HG03060 (cell line): ENCODE data around the gene SYTL1.

Source experiments
- ATAC-seq: cut with Tn5 transposase; IDR thresholded peaks from one replicate; pipeline ENCODE4 v1.9.1; 2021; ENCODE audit warnings: low read depth, moderate number of reproducible peaks; ENCODE audit not compliant: unreplicated experiment

SYTL1 gene

DNA sequence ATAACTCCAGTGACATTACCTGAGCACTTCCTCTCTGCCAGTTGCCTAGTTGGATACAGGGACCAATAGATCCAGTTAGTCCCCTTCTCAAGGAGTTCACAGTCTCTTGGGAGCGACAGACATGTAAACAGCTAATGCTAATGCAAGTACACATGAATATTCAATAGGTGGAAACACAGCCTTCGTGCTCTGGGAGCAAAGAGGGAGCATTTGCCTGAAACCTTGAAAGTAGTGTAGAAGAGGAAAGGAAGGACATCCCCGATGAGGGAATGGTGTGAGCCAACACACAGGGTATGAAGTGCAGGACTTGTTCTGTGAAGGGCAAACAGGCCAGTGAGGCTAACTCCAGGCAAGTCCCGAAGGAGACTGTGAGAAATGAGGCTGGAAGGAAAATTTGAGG, 23.7 kb upstream of the SYTL1 start:
- ATAC-seq = no peak

DNA sequence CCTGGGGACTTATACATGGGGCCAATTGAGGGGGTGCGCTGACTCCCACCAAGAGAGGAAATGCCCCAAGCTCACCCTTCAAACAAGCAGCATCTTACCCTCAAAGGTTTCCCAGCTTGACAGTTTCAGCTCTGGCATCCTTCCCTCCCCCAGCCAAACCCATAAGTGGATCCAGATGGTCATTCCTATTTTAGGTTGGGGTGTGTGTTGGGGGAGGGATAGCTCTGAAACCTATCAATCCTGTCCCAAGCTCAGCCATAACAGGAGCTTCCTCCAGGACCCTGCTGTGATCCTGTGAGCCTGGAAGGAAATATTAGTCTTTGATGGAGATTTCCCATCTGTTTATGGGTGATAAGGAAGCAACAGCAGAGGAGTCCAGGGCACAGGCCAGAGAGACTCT, 23.2 kb upstream of the SYTL1 start:
- ATAC-seq = no peak

DNA sequence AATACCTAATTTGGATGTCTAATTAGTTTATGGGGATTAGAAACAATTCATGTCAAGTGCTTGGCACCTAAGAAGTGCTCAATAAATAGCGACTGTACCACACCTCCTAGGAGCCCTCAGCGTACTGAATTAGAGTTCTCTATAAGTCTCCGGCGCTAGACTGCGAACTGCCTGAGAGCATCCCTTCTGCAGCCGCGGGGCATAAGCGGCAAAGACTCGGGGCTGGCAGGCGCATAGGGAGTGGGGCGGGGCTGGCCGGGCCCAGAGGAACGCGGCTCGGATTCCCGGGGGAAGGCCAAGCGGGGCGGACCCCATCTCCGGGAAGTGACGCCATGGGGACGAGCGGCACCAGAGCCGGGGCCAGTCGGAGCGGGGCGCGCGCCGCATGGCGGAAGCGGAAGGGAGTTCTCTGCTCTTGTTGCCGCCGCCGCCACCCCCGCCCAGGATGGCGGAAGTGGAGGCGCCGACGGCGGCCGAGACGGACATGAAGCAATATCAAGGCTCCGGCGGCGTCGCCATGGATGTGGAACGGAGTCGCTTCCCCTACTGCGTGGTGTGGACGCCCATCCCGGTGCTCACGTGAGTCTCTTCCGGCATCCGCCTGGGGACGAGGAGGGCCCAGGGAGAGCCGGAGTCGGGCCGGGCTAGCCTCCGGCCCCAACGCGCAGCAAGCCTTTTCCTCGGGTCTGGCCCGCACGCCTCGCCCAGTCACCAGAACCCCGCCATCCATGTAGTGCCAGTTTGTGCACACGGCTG, 19.8 kb upstream of the SYTL1 start, which contains the start of gene TMEM222:
Gene TMEM222 (plus strand): TSS at position 351 of the 756 bp plus-strand sequence. CDS start 35 bp downstream, at position 386.
- peak; percentile 74 for ATAC-seq

DNA sequence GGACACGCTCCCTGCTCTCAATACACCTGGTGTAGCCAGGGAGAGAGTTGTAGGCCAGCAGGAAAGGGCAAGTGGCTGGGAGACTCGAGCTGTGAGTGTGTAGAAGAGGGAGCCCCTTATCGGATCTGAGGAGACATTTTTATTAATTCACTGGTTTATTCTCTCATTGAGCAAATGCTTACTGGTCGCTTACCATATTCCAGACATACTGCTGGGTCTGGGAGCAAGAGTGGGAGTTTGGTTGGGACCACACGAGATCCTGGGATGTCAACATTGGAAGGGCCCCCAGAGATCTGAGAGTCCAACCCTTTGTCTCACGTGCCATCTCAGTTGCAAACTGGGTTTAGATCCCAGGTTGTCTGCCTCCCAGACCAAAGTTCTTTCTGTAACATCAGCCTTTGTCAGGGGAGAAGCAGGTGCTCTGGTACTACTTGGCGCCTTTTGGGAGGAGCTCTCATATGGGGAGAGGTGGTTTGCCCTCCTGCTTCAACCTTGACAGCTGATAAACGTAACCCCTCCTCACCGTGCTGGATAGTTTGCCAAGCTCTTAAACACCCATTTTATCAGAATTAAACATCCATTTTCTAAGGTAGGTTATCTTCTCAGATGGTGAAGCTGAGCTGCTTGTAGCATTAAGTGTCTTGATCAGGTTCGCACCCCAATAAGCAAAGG, 19.1 kb upstream of the SYTL1 start:
- ATAC-seq = peak; percentile 11

DNA sequence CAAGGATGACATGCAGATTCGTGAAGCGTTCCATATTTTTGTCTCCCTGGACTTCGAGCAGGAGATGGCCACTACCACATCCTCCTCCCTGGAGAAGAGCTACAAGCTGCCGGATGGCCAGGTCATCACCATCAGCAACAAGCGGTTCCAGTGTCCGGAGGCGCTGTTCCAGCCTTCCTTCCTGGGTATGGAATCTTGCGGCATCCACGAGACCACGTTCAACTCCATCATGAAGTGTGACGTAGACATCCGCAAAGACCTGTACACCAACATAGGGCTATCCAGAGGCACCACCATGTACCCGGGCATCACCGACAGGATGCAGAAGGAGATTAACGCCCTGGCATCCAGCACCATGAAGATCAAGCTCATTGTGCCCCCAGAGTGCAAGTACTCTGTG, 16.5 kb upstream of the SYTL1 start:
- no peak for ATAC-seq

GRCh38 chr1:27327964-27328363, 13.9 kb upstream of the SYTL1 start:
- ATAC-seq = no peak

DNA sequence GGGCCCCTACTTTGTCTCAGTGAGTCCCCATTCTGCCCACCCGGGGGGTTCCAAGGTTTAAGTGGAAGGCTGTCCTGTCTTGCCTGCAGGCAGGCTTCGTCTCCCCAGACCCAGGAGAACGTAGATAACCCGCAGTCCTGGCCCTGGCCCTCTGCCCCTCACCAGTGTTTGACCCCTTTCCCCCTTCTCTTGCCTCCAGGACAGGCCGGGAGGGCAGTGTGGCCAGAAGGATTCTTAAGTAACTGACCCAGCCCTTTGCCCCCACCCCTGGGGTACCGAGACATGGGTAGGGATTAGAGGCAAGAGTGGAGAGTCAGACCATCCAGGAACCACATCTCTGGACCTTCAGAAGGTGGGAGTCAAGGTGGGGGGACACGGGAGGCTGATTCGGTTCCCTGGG, 11.0 kb upstream of the SYTL1 start:
- ATAC-seq = no peak

- no peak for ATAC-seq
These were observed 10.4 kb upstream of the SYTL1 start for GRCh38 chr1:27331426-27331825.

- no peak for ATAC-seq
These were observed 9.9 kb upstream of the SYTL1 start for GRCh38 chr1:27331922-27332321.

DNA sequence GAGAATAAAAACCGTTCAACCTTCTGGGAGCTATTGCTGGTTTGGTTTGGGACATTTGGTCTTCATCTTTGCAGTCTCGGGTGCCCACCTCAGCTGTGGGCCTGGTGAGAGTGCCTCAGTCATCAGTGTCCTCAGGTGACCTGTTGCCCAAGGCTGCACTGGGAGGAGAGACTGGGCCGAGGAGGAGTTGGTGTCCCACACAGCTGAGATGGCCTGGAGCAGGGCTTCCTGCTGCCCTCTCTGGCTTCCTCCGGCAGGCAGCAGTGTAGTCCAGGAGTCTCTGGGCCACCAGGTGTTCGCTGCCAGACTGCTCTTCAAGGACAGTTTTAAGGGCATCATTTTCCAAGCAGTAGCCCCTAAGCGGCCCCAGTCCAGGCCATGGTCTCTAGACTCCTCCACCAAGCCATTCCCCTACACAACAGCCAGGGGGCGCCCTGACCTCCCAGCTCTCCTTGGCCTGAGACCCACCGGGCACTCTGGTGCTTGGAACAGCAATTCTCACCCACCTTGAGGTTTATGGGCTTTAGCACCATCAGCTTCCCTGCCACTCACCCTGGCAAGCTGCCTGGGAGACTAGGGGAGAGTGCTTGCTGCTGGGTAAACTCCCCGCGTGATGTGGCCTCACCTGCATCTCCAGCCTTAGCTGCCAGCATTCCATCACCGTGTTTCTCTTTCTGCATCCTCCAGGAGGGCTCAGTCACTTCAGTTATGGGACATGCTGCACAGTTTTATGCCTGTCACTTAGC, 9.1 kb upstream of the SYTL1 start:
- no peak for ATAC-seq

GRCh38 chr1:27333717-27334279, 8.0 kb upstream of the SYTL1 start:
- ATAC-seq = no peak

GRCh38 chr1:27335506-27336422, 6.1 kb upstream of the SYTL1 start:
- ATAC-seq = no peak

DNA sequence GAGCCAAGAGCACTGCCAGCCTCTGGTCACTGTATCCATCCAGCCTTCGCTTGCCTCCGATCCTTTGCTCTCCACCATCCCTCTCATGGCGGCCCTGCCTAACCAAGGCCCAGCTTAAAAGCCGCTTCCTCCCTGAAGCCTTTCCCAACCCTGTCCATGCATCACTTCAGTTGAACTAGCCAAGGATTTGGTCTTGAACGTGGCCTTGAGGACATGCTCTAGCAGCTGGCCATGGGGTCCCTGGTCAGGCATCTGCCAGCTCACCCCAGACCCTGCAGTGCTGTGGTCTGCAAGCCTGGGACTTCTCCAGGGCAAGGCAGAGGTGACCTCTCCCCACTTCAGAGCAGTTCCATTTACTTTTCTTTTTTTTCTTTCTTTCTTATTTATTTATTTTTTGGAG, 5.1 kb upstream of the SYTL1 start:
- no peak for ATAC-seq

DNA sequence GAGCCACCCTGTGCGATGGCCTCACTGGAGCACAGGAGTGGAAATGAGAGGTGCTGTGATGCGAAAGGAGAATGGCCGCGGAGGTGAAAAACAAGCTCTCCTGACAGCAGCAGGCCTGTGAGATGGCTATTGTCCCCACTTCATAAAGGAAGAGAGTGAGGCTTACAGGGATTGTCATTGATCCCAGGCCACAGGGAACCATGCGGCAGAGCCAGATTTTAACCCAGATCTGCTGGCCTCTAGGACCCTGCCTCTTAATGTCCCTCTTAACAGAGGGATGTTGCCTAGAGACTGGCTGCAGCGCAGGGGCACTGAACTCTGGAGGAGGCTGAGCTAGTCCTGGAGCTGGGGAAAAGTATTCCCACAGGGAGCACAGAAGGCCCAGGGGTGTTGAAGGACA, 3.1 kb upstream of the SYTL1 start:
- no peak for ATAC-seq

GRCh38 chr1:27339213-27339612, 2.6 kb upstream of the SYTL1 start:
- ATAC-seq = no peak

DNA sequence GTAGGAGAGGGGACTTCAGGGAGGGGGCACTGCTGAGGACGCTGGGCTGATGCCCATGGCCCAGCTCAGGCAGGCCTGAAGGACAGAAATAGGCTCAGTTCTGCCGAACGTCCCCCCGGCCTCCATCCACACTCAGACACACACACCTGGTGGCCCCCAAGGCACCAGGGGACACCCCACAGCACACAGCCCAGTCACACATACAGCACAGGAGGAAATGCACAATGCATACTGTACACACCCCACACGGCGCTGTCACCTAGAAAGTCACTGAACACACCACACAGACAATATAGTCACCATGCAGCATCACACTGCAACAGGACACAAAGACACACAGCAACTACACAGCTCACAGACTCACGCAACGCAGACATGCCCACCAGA, 562 bp downstream of the SYTL1 start:
- ATAC-seq = no peak

GRCh38 chr1:27342778-27343638, 1.2 kb downstream of the SYTL1 start:
- ATAC-seq = no peak

DNA sequence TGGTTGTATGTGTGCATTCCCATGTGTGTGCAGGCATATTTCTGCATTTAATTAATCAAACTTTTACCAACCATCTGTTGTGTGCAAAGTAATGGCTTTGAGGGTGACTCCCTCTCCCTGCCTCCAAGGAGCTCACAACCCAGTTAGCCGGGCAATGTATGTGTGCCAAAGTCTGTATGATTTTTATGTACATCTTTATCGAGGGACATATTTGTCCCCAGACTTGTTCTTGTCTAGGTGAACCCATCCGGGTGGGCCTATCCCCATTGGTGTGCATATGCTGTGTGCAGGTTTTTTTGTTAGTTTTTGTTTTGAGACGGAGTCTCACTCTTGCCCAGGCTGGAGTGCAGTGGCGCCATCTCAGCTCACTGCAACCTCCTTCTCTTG, 1.8 kb downstream of the SYTL1 start:
- ATAC-seq = no peak

- ATAC-seq = no peak
These were observed 3.5 kb downstream of the SYTL1 start for GRCh38 chr1:27345272-27345671.
